Parathyroid adenoma (tissue), 2 donors: ENCODE results near the gene DUSP11.

ENCODE experiments used
- H2AFZ ChIP-seq: fragments of 300-600 bp; sonication (generic); one replicate; pipeline ENCODE4 v1.7.0; 2017; ENCODE audit warnings: antibody characterized with exemption, mild to moderate bottlenecking
- H3K27ac ChIP-seq: fragments of 300-600 bp; sonication (generic); one replicate; pipeline ENCODE4 v1.7.0; 2017
- H3K27me3 ChIP-seq: fragments of 300-600 bp; sonication (generic); one replicate; pipeline ENCODE4 v1.7.0; 2017; ENCODE audit warnings: low read length; ENCODE audit not compliant: control insufficient read depth, insufficient read depth
- H3K36me3 ChIP-seq: fragments of 300-600 bp; sonication (generic); one replicate; pipeline ENCODE4 v1.7.0; 2017; ENCODE audit warnings: low read length; ENCODE audit not compliant: control insufficient read depth, insufficient read depth
- H3K4me1 ChIP-seq: fragments of 300-600 bp; sonication (generic); one replicate; pipeline ENCODE4 v1.7.0; 2017; ENCODE audit warnings: control low read depth
- H3K4me2 ChIP-seq: fragments of 300-600 bp; sonication (generic); one replicate; pipeline ENCODE4 v1.7.0; 2017; ENCODE audit warnings: low read length
- H3K4me3 ChIP-seq: fragments of 300-600 bp; sonication (generic); one replicate; pipeline ENCODE4 v1.7.0; 2017; ENCODE audit warnings: low read depth, low read length
- H3K79me2 ChIP-seq: fragments of 300-600 bp; sonication (generic); one replicate; pipeline ENCODE4 v1.7.0; 2017; ENCODE audit warnings: control low read depth
- H3K9ac ChIP-seq: fragments of 300-600 bp; sonication (generic); one replicate; pipeline ENCODE4 v1.7.0; 2017; ENCODE audit warnings: mild to moderate bottlenecking
- H3K9me3 ChIP-seq: fragments of 300-600 bp; sonication (generic); one replicate; pipeline ENCODE4 v1.7.0; 2017; ENCODE audit warnings: low read length; ENCODE audit not compliant: control insufficient read depth
- CTCF ChIP-seq: fragments of 300-600 bp; sonication (generic); IDR thresholded peaks from one replicate; pipeline ENCODE4 v1.7.0; 2017; ENCODE audit warnings: antibody characterized with exemption, mild to moderate bottlenecking
- donor health status: primary hyperparathyroidism.

The DUSP11 gene

GRCh38 chr2:73779467-73780236 is at the start of gene DUSP11:
Gene DUSP11 (minus strand): TSS chr2:73780103. CDS start chr2:73779974, 129 bp downstream.
- H3K4me3 ChIP-seq, result peak within 1 kb of the TSS; percentile 96
- H3K27me3 ChIP-seq, result no peaks in the 10 kb centered on the region
- no peaks in the 10 kb centered on the region for H3K9me3 ChIP-seq
- no peaks in the 10 kb centered on the region for H3K4me1 ChIP-seq
- H3K4me2 ChIP-seq, result peak within 1 kb of the TSS; percentile 90
- H2AFZ ChIP-seq, result peak within 1 kb of the TSS; percentile 96
- H3K27ac ChIP-seq, result peak within 1 kb of the TSS; percentile 78
- H3K79me2 ChIP-seq, result peaks cover 10% of the 10 kb centered on the region
- peak within 1 kb of the TSS; percentile 73 for H3K9ac ChIP-seq
- H3K36me3 ChIP-seq, result no peaks in the 10 kb centered on the region
- TF ChIP-seq CTCF, result peak; percentile 94

- H3K9ac ChIP-seq, result peak within 1 kb of the TSS; percentile 41
- peaks cover 4% of the 10 kb centered on the region for H3K4me1 ChIP-seq
- H3K4me3 ChIP-seq, result peak within 1 kb of the TSS; percentile 88
- no peak for TF ChIP-seq CTCF
- H2AFZ ChIP-seq, result peak within 1 kb of the TSS; percentile 93
- no peaks in the 10 kb centered on the region for H3K9me3 ChIP-seq
- H3K27me3 ChIP-seq, result no peaks in the 10 kb centered on the region
- H3K4me2 ChIP-seq, result peak within 1 kb of the TSS; percentile 93
- H3K27ac ChIP-seq, result peak within 1 kb of the TSS; percentile 86
- H3K79me2 ChIP-seq, result peaks cover 13% of the 10 kb centered on the region
- H3K36me3 ChIP-seq, result no peaks in the 10 kb centered on the region
These were observed 49.1 kb upstream of the DUSP11 start, which contains the start of gene STAMBP for GRCh38 chr2:73828818-73829570. Gene STAMBP (plus strand): TSS chr2:73828961. CDS start chr2:73830857, 1,896 bp downstream.

GRCh38 chr2:73828389-73828817 is 48.5 kb upstream of the DUSP11 start:
- Histone ChIP-seq H3K4me1 (peaks cover 4% of the 10 kb centered on the region), H3K4me2 (peak overlapping the region; percentile 93), H3K27me3 (no peaks in the 10 kb centered on the region), H3K4me3 (peak overlapping the region; percentile 88), H3K9ac (no peak overlapping the region), H3K9me3 (no peaks in the 10 kb centered on the region), H2AFZ (peak overlapping the region; percentile 93), H3K79me2 (peaks cover 9% of the 10 kb centered on the region), H3K27ac (peak overlapping the region; percentile 86), H3K36me3 (no peaks in the 10 kb centered on the region)
- no peak for TF ChIP-seq CTCF

GRCh38 chr2:73827660-73828388 is 47.9 kb upstream of the DUSP11 start:
- Histone ChIP-seq H2AFZ (peak overlapping the region; percentile 93), H3K4me2 (peak overlapping the region; percentile 93), H3K4me1 (peaks cover 4% of the 10 kb centered on the region), H3K79me2 (peaks cover 9% of the 10 kb centered on the region), H3K27me3 (no peaks in the 10 kb centered on the region), H3K27ac (peak overlapping the region; percentile 86), H3K9me3 (no peaks in the 10 kb centered on the region), H3K36me3 (no peaks in the 10 kb centered on the region), H3K9ac (no peak overlapping the region), H3K4me3 (peak overlapping the region; percentile 88)
- no peak for TF ChIP-seq CTCF
